H1 (cell line): ENCODE data around the gene CTPS1. TPM values are rescaled to one million over a fixed set of nuclear protein-coding genes. Genes with fewer than 3 reads are reported as not detected.

Experiments used
- ATF3 ChIP-seq: IDR thresholded peaks from 2 replicates; pipeline ENCODE4 v1.6.1; 2011; ENCODE audit warnings: low read depth, mild to moderate bottlenecking, low read length; ENCODE audit not compliant: insufficient read depth
- CHD7 ChIP-seq: fragments of 300-600 bp; sonication (generic); IDR thresholded peaks from 2 replicates; pipeline ENCODE4 v1.7.1; 2012; ENCODE audit warnings: low read length, moderate library complexity, mild to moderate bottlenecking, inconsistent platforms; ENCODE audit not compliant: insufficient replicate concordance
- CTCF ChIP-seq, 3 experiments: IDR thresholded peaks; 1 replicate in 2 of 3; 2 replicates in 1 of 3; pipeline versions ENCODE4 v1.5.1 to v1.6.1; 2011; ENCODE audit warnings: low read length in 3 of 3, mild to moderate bottlenecking in 3 of 3, inconsistent platforms in 2 of 3, low read depth in 1 of 3, moderate library complexity in 1 of 3; ENCODE audit not compliant: insufficient read depth in 1 of 3; ENCODE audit errors: control extremely low read depth in 1 of 3
- EGR1 ChIP-seq: IDR thresholded peaks from 2 replicates; pipeline ENCODE4 v1.6.1; 2011; ENCODE audit warnings: low read depth, low read length, borderline replicate concordance
- RFX5 ChIP-seq: IDR thresholded peaks from 2 replicates; pipeline ENCODE4 v1.6.1; 2011; ENCODE audit warnings: low read depth, low read length, improper control_type of control experiment, borderline replicate concordance
- SIRT6 ChIP-seq: IDR thresholded peaks from one replicate; pipeline ENCODE4 v1.7.1; 2012; ENCODE audit warnings: low read length, inconsistent platforms
- SRF ChIP-seq: IDR thresholded peaks from 2 replicates; pipeline ENCODE4 v1.6.1; 2011; ENCODE audit warnings: mild to moderate bottlenecking, low read depth, low read length, moderate library complexity
- polyA plus RNA-seq, 7 experiments: library from polyadenylated mRNA; depleted of rRNA in 3 of 7; stranded (reverse) in 5 of 7; unstranded in 2 of 7; fragments of >200 nt in 5 of 7; fragments of 200-250 nt in 2 of 7; gene quantifications; 1 replicate in 5 of 7; 2 replicates in 1 of 7; 4 replicates in 1 of 7; pipeline versions ENCODE4 v1.2.1 to v1.2.3, GENCODE V29; 2011 to 2013; ENCODE audit warnings: missing spikeins in 2 of 7, mixed read lengths in 2 of 7
- total RNA-seq: library from RNA; stranded (reverse); fragmentation: NEBNext Ultra II Directional; extraction: Animal tissue kit (Norgen Biotek cat#: 25700); gene quantifications from 2 replicates; pipeline ENCODE4 v1.2.1, GENCODE V29; 2021

CTPS1 gene
- total and polyA plus RNA-seq, 2 of the 8 experiments (the other 6 are each of a cell fraction or from before 2014, with no cell fraction given), result 35.5 to 103 TPM

- peak; percentile 58 to 68 (median 62) for TF ChIP-seq CTCF (IDR thresholded peaks at IDR 0.05; ENCODE audit: control extremely low read depth in 1 of 3, insufficient read depth in 1 of 3, low read depth in 1 of 3, low read length in 3 of 3)
- no peak for TF ChIP-seq RFX5
- no peak for TF ChIP-seq SIRT6
- no peak for TF ChIP-seq CHD7
- no peak for TF ChIP-seq EGR1
- no peak for TF ChIP-seq ATF3
- TF ChIP-seq SRF, result no peak
Measured at GRCh38 chr1:40979241-40980067, at the start of gene CTPS1 (continued).
